Esophagus squamous epithelium (tissue), 5 donors: Measurements from ENCODE around the gene SMCP. TPM values are rescaled to one million over a fixed set of nuclear protein-coding genes. Genes with fewer than 3 reads are reported as not detected.
A peak's percentile ranks its signal among the peaks of the same experiment; 100 is the strongest.

Source experiments
- DNase-seq: peaks from one replicate; lab custom pipeline; 2025; lab: John Stamatoyannopoulos, UW
- H3K27ac ChIP-seq, 4 donors: fragments of 200-600 bp; sonication (generic); one replicate each; pipeline ENCODE4 v1.5.1; 2016 to 2019; ENCODE audit warnings: mild to moderate bottlenecking in 1 of 4
- H3K27me3 ChIP-seq, 4 donors: fragments of 200-600 bp; sonication (generic); 1 replicate in 3 of 4; 2 replicates in 1 of 4; pipeline versions ENCODE4 v1.5.1 to v1.6.0; 2017 to 2021; ENCODE audit warnings: antibody characterized with exemption in 1 of 4
- H3K36me3 ChIP-seq, 3 donors: fragments of 200-600 bp; sonication (generic); one replicate each; pipeline ENCODE4 v1.5.1; 2016 to 2019
- H3K4me1 ChIP-seq, 3 donors: fragments of 200-600 bp; sonication (generic); one replicate each; pipeline ENCODE4 v1.5.1; 2017 to 2019
- H3K4me3 ChIP-seq, 4 donors: fragments of 200-600 bp; sonication (generic); 1 replicate in 3 of 4; 2 replicates in 1 of 4; pipeline ENCODE4 v1.5.1; 2016 to 2019; ENCODE audit warnings: mild to moderate bottlenecking in 2 of 4, moderate library complexity in 1 of 4
- H3K9me3 ChIP-seq, 3 donors: fragments of 200-600 bp; sonication (generic); one replicate each; pipeline ENCODE4 v1.5.1; 2016 to 2019
- POLR2A ChIP-seq, 4 donors: fragments of 450-650 bp; IDR thresholded peaks; one replicate each; pipeline ENCODE4 v1.6.1; 2017; ENCODE audit warnings: antibody characterized with exemption in 4 of 4, mild to moderate bottlenecking in 4 of 4, moderate library complexity in 3 of 4
- WGBS, 2 donors: methylation state at CpG; one replicate each; pipeline ENCODE4 v1.1.5; 2018; 5-methylcytosine and 5-hydroxymethylcytosine counted together
- intact Hi-C: fragments of 100-400 bp; cut with DNase I; formaldehyde crosslinking; loops from one replicate; pipeline ENCODE4 v1.15.0; 2022
- total RNA-seq, 4 donors: library from RNA; depleted of rRNA; stranded (reverse); fragments of >200 nt; gene quantifications; one replicate each; pipeline ENCODE4 v1.1.0, GENCODE V29; 2016
- TF ChIP-seq, protein P1 (sequence below), 6 experiments: fragments of 450-650 bp in 4 of 6; fragments of 200-600 bp in 2 of 6; sonication (generic) in 2 of 6; IDR thresholded peaks; one replicate each; pipeline ENCODE4 v1.5.1; 2016 to 2019; ENCODE audit warnings: antibody characterized with exemption in 6 of 6, mild to moderate bottlenecking in 4 of 6, moderate library complexity in 4 of 6
- donor health status: DM: yes; HTN: yes; CAD: no.

Gene SMCP
- total RNA-seq, 4 donors from 2014 or later, result not detected

- Histone ChIP-seq H3K36me3 (no peaks in the 10 kb centered on the region), H3K27ac (peak overlapping the region in 1 of 4 donors; percentile 42), H3K4me3 (no peak overlapping the region), H3K4me1 (peaks cover 0 to 26% (median 0%) of the 10 kb centered on the region in 3 donors), H3K9me3 (no peaks in the 10 kb centered on the region), H3K27me3 (peaks cover 0 to 30% (median 0%) of the 10 kb centered on the region in 4 donors)
- no peak for TF ChIP-seq POLR2A (IDR thresholded peaks at IDR 0.05)
- TF ChIP-seq, protein P1, sequence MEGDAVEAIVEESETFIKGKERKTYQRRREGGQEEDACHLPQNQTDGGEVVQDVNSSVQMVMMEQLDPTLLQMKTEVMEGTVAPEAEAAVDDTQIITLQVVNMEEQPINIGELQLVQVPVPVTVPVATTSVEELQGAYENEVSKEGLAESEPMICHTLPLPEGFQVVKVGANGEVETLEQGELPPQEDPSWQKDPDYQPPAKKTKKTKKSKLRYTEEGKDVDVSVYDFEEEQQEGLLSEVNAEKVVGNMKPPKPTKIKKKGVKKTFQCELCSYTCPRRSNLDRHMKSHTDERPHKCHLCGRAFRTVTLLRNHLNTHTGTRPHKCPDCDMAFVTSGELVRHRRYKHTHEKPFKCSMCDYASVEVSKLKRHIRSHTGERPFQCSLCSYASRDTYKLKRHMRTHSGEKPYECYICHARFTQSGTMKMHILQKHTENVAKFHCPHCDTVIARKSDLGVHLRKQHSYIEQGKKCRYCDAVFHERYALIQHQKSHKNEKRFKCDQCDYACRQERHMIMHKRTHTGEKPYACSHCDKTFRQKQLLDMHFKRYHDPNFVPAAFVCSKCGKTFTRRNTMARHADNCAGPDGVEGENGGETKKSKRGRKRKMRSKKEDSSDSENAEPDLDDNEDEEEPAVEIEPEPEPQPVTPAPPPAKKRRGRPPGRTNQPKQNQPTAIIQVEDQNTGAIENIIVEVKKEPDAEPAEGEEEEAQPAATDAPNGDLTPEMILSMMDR (IDR thresholded peaks at IDR 0.05), result no peak
- no peak for DNase-seq
- WGBS, 2 donors, result 60 to 65% methylated on average over 5 of the region's 5 CpGs
- intact Hi-C loops, result no loop called here
Observed at GRCh38 chr1:152912900-152913299, 34.8 kb downstream of the SMCP start.

GRCh38 chr1:152917794-152918193 is 39.7 kb downstream of the SMCP start:
- H3K9me3 ChIP-seq, result no peaks in the 10 kb centered on the region
- intact Hi-C loops, result no loop called here
- no peak overlapping the region for H3K27ac ChIP-seq
- H3K36me3 ChIP-seq, result no peaks in the 10 kb centered on the region
- H3K4me3 ChIP-seq, result no peak overlapping the region
- 9 to 16% methylated on average over 2 to 3 of the region's 3 CpGs for WGBS, 2 donors
- H3K4me1 ChIP-seq, result peaks cover 0 to 7% (median 0%) of the 10 kb centered on the region in 3 donors
- H3K27me3 ChIP-seq, result no peaks in the 10 kb centered on the region
- DNase-seq, result no peak
- TF ChIP-seq POLR2A (IDR thresholded peaks at IDR 0.05), result no peak
- TF ChIP-seq, protein P1 (IDR thresholded peaks at IDR 0.05), result peak in 5 of 6 experiments; percentile 26 to 59 (median 37)

DNA sequence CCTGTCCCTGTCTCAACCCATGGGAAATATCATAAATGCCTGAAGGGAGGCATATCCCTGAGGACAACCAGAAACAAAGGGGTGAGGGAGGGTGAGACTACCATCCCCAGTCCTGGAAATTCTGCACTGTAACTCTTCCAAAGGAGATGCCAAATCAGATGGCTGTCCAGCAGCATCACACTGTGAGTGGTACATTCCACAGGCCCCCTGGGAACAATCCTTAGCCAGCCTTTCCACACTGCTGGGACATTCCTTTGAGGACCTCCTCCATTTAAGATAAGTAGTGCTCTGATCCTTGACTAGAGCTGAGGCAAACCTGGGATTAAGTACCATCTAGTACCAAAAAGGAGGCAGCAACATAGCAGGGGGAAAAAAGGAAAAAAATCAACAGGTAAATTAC is 40.9 kb downstream of the SMCP start:
- no peak overlapping the region for H3K27ac ChIP-seq
- H3K36me3 ChIP-seq, result no peaks in the 10 kb centered on the region
- TF ChIP-seq POLR2A (IDR thresholded peaks at IDR 0.05), result no peak
- TF ChIP-seq, protein P1 (IDR thresholded peaks at IDR 0.05), result no peak
- no peaks in the 10 kb centered on the region for H3K27me3 ChIP-seq
- no peak for DNase-seq
- H3K4me3 ChIP-seq, result no peak overlapping the region
- H3K4me1 ChIP-seq, result peaks cover 0 to 7% (median 0%) of the 10 kb centered on the region in 3 donors
- no peaks in the 10 kb centered on the region for H3K9me3 ChIP-seq
- intact Hi-C loops, result no loop called here

- H3K4me3 ChIP-seq, result no peak overlapping the region
- WGBS, 2 donors, result 46 to 54% methylated on average over 2 of the region's 2 CpGs
- no peak overlapping the region for H3K27ac ChIP-seq
- H3K4me1 ChIP-seq, result no peaks in the 10 kb centered on the region
- H3K27me3 ChIP-seq, result no peaks in the 10 kb centered on the region
- intact Hi-C loops, result loop anchor here (5.0 kb wide), 1 partner anchor 268 kb away; no protein-coding TSS in a partner anchor
- no peaks in the 10 kb centered on the region for H3K36me3 ChIP-seq
- TF ChIP-seq POLR2A (IDR thresholded peaks at IDR 0.05), result no peak
- TF ChIP-seq, protein P1 (IDR thresholded peaks at IDR 0.05), result no peak
- H3K9me3 ChIP-seq, result no peaks in the 10 kb centered on the region
- no peak for DNase-seq
Observed at GRCh38 chr1:152924191-152924590, 46.1 kb downstream of the SMCP start.

GRCh38 chr1:152926091-152926490 is 48.0 kb downstream of the SMCP start:
- Histone ChIP-seq H3K4me3 (no peak overlapping the region), H3K27me3 (no peaks in the 10 kb centered on the region), H3K27ac (no peak overlapping the region), H3K4me1 (no peaks in the 10 kb centered on the region), H3K9me3 (no peaks in the 10 kb centered on the region), H3K36me3 (no peaks in the 10 kb centered on the region)
- WGBS, 2 donors, result 55 to 75% methylated on average over 3 of the region's 3 CpGs
- intact Hi-C loops, result loop anchor here (5.0 kb wide), 1 partner anchor 54 kb away; no protein-coding TSS in a partner anchor
- no peak for DNase-seq
- no peak for TF ChIP-seq POLR2A (IDR thresholded peaks at IDR 0.05)
- TF ChIP-seq, protein P1 (IDR thresholded peaks at IDR 0.05), result peak; percentile 32 to 84 (median 48)
